GM10266 (cell line): ENCODE measurements around the gene ULBP2.
"Not testable (repeated sequence)": the region's sequence is repeated elsewhere in the genome, so short reads cannot be mapped to it uniquely, and the experiment has no call there.

Experiments
- DNase-seq: peaks from one replicate; pipeline ENCODE4 v3.0.0; 2012; ENCODE audit errors: extremely low spot score
- CTCF ChIP-seq: IDR thresholded peaks from 2 replicates; pipeline ENCODE4 v1.5.1; 2012; ENCODE audit warnings: mild to moderate bottlenecking, low read depth; ENCODE audit not compliant: control insufficient read depth, insufficient read depth; ENCODE audit errors: missing control alignments

ULBP2 gene

GRCh38 chr6:149939909-149940671, 1.7 kb upstream of the ULBP2 start:
- no peak for DNase-seq
- TF ChIP-seq CTCF = no peak

- no peak for DNase-seq
Observed at GRCh38 chr6:149940672-149940982, 1.2 kb upstream of the ULBP2 start.

GRCh38 chr6:149942461-149942829, 631 bp downstream of the ULBP2 start:
- no peak for DNase-seq
- TF ChIP-seq CTCF = no peak

More at GRCh38 chr6:149940672-149940982, 1.2 kb upstream of the ULBP2 start:
- TF ChIP-seq CTCF = no peak

- not testable (repeated sequence) for DNase-seq
Observed at GRCh38 chr6:149943321-149943720, 1.5 kb downstream of the ULBP2 start.

- DNase-seq = not testable (repeated sequence)
Observed at GRCh38 chr6:149945276-149945675, 3.5 kb downstream of the ULBP2 start.

- DNase-seq = not testable (repeated sequence)
Observed at GRCh38 chr6:149946631-149947030, 4.8 kb downstream of the ULBP2 start.

GRCh38 chr6:149947533-149947932, 5.7 kb downstream of the ULBP2 start:
- not testable (repeated sequence) for DNase-seq

GRCh38 chr6:149948011-149948410, 6.2 kb downstream of the ULBP2 start:
- TF ChIP-seq CTCF = no peak
- DNase-seq = no peak

- DNase-seq = no peak
- TF ChIP-seq CTCF = no peak
Observed at GRCh38 chr6:149948616-149949015, 6.8 kb downstream of the ULBP2 start.
